Osteocyte (in vitro differentiated cells): ENCODE data around the gene ABCB9. TPM values are rescaled to one million over a fixed set of nuclear protein-coding genes. Genes with fewer than 3 reads are reported as not detected.

ENCODE experiments used
- DNase-seq: peaks from one replicate; pipeline ENCODE4 v3.0.0; 2021; ENCODE audit warnings: mixed read lengths; ENCODE audit not compliant: unreplicated experiment; ENCODE audit errors: extremely low spot score
- H3K27ac Mint-ChIP-seq: one replicate; pipeline ENCODE4 v1.8.0; 2021; ENCODE audit warnings: mild to moderate bottlenecking, mixed read lengths; ENCODE audit not compliant: unreplicated experiment
- H3K27me3 Mint-ChIP-seq: one replicate; pipeline ENCODE4 v1.8.0; 2021; ENCODE audit warnings: mixed read lengths; ENCODE audit not compliant: unreplicated experiment
- H3K36me3 Mint-ChIP-seq: one replicate; pipeline ENCODE4 v1.8.0; 2021; ENCODE audit warnings: mixed read lengths; ENCODE audit not compliant: unreplicated experiment
- H3K4me1 Mint-ChIP-seq: one replicate; pipeline ENCODE4 v1.8.0; 2021; ENCODE audit warnings: mixed read lengths; ENCODE audit not compliant: unreplicated experiment
- H3K4me3 Mint-ChIP-seq: one replicate; pipeline ENCODE4 v1.8.0; 2021; ENCODE audit warnings: mild to moderate bottlenecking, moderate library complexity, mixed read lengths; ENCODE audit not compliant: unreplicated experiment
- H3K9me3 Mint-ChIP-seq: one replicate; pipeline ENCODE4 v1.8.0; 2021; ENCODE audit warnings: mixed read lengths; ENCODE audit not compliant: unreplicated experiment
- total RNA-seq: library from RNA; stranded (reverse); gene quantifications from 2 replicates; pipeline ENCODE4 v1.2.1, GENCODE V29; 2021
- TF ChIP-seq, protein P1 (sequence below): fragments of 200-600 bp; sonication (generic); IDR thresholded peaks from 2 replicates; pipeline ENCODE4 v1.5.0; 2021; ENCODE audit warnings: antibody characterized with exemption, mild to moderate bottlenecking, moderate library complexity

The ABCB9 gene
- total RNA-seq, 1 donor from 2014 or later: 13.4 TPM

DNA sequence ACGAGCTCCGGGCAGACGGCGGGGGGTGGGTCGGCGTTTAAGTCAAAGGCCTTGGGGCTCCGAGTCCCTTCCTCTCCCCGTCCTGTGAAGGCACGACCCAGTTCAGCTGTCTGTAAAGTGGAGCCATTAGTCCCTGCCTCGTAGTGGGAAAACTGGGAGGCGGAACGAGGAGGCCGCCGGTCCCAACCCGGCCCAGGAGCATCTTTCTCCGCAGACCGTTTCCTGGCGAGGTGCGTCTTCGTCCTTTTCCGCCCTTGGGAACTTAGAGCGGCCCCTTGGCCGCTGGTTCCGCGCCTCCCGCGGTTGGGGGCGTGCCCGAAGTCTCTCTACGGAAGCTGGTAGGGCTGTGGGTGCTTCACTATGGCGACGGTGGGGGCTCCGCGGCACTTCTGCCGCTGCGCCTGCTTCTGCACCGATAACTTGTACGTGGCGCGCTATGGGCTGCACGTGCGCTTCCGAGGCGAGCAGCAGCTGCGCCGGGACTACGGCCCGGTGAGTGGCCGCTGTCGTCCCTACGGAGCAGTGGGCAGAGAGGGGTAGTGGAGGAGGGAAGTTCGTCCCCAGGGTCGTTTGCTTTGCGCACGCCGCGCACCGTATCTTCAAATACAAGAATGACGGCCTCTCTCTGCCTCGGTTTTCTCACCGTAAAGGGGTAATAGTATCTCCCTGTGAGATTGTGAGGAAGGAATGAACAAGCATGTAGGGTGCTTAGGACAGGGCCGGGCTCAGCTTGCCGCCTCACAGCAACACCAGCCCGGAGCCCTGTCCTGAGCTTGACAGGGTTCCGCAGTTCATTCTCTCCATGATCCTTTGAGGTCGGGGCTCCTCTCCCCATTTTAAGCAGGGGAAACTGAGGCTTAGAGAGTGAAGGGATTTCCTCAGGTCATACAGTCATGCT, 8.9 kb upstream of the ABCB9 start, which contains the start of gene OGFOD2:
Gene OGFOD2 (plus strand): TSS at position 353 of the 898 bp plus-strand sequence. CDS start 8 bp downstream, at position 361.
- peaks cover 3% of the 10 kb centered on the region for H3K36me3 Mint-ChIP-seq
- peaks cover 33% of the 10 kb centered on the region for H3K4me1 Mint-ChIP-seq
- H3K27me3 Mint-ChIP-seq: no peaks in the 10 kb centered on the region
- TF ChIP-seq, protein P1, sequence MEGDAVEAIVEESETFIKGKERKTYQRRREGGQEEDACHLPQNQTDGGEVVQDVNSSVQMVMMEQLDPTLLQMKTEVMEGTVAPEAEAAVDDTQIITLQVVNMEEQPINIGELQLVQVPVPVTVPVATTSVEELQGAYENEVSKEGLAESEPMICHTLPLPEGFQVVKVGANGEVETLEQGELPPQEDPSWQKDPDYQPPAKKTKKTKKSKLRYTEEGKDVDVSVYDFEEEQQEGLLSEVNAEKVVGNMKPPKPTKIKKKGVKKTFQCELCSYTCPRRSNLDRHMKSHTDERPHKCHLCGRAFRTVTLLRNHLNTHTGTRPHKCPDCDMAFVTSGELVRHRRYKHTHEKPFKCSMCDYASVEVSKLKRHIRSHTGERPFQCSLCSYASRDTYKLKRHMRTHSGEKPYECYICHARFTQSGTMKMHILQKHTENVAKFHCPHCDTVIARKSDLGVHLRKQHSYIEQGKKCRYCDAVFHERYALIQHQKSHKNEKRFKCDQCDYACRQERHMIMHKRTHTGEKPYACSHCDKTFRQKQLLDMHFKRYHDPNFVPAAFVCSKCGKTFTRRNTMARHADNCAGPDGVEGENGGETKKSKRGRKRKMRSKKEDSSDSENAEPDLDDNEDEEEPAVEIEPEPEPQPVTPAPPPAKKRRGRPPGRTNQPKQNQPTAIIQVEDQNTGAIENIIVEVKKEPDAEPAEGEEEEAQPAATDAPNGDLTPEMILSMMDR: no peak
- H3K4me3 Mint-ChIP-seq: peak within 1 kb of the TSS; percentile 95
- peak; percentile 95 for DNase-seq
- H3K9me3 Mint-ChIP-seq: no peaks in the 10 kb centered on the region
- H3K27ac Mint-ChIP-seq: peak within 1 kb of the TSS; percentile 100

DNA sequence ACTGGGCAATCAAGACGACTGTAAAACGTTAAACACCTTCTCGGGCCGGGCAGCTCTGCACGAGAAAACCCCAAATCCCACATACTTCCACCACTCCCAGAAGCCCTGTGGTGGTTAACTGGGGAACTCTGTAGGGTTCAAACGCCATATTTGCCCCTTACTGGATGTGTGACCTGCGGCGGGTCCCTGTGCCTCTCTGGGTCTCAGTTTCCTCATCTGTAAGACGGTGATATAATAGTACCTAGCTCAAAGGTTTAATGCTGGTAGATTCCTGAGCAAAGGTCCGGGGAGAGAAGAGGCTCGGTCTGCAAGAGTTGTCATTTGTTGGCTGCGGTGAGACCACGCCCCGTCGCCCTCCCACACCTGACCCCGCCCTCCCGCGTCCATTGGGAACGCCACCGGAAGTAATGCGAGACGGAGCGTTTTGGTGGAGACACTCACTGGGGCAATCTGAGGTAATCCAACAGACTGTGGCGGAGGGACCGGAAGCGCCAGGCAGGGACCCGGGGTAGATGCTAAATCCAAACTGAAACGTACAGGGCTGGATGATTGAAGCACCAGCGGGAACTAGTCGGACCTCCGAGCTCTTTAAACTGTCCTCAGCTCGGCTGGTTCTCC, 8.1 kb upstream of the ABCB9 start:
- Mint-ChIP-seq H3K27me3 (no peaks in the 10 kb centered on the region), H3K36me3 (peaks cover 3% of the 10 kb centered on the region), H3K4me1 (peaks cover 27% of the 10 kb centered on the region), H3K27ac (peak overlapping the region; percentile 100), H3K4me3 (peak overlapping the region; percentile 95), H3K9me3 (no peaks in the 10 kb centered on the region)
- TF ChIP-seq, protein P1: no peak
- DNase-seq: peak; percentile 98

DNA sequence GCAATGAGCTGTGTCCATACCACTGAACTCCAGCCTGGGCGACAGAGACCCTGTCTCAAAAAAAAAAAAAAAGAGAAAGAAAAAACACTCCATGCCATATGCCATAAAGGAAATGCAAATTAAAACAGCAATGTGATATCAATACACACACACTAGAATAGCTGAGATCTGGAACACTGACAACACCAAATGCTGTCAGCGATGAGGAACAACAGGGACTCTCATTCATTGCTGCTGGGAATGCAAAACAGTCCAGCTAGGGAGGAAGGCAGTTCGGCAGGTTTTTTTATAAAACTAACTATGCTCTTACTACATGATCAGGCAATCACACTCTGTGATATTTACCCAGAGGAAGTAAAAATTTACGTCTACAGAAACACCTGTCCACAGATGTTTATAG, 3.4 kb upstream of the ABCB9 start:
- Mint-ChIP-seq H3K9me3 (no peaks in the 10 kb centered on the region), H3K36me3 (no peaks in the 10 kb centered on the region), H3K27ac (no peak overlapping the region), H3K4me3 (no peak overlapping the region), H3K4me1 (peaks cover 15% of the 10 kb centered on the region), H3K27me3 (no peaks in the 10 kb centered on the region)
- DNase-seq: no peak
- TF ChIP-seq, protein P1: no peak

DNA sequence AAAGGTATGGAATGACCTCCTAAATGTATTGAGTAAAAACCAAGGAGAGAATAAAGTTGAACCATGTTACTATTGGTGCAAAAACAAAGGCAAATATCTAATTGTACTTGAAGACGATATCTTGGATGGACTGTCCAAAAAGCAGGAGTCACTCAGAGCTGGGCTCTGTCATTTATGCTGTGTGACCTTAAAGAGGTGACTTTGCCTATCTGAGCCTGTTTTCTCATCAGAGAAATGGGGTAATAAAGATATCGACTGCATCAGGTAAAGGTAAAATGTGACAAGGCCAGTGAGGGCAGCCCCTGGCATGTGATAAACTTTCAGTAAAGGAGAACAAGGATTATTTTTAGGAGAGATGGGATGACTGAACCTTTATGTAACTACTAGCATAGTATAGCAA, 1.8 kb upstream of the ABCB9 start:
- H3K27me3 Mint-ChIP-seq: no peaks in the 10 kb centered on the region
- TF ChIP-seq, protein P1: no peak
- H3K9me3 Mint-ChIP-seq: no peaks in the 10 kb centered on the region
- peaks cover 13% of the 10 kb centered on the region for H3K4me1 Mint-ChIP-seq
- no peak overlapping the region for H3K4me3 Mint-ChIP-seq
- no peak for DNase-seq
- H3K36me3 Mint-ChIP-seq: no peaks in the 10 kb centered on the region
- H3K27ac Mint-ChIP-seq: no peak overlapping the region
